Keratinocyte (primary cell): ENCODE measurements around the gene TFDP1. TPM values are rescaled to one million over a fixed set of nuclear protein-coding genes. Genes with fewer than 3 reads are reported as not detected.

Source experiments
- DNase-seq: peaks from one replicate; pipeline ENCODE4 v3.0.0-alpha.2; 2011; ENCODE audit warnings: low read depth, missing footprints, low spot score
- FAIRE-seq: peaks from 2 replicates; lab custom pipeline; 2011; peaks lifted over from hg19 to GRCh38; lab: Jason Lieb, UNC
- H2AFZ ChIP-seq: 2 replicates; pipeline ENCODE4 v1.6.0; 2012; ENCODE audit warnings: low read length, control low read depth, inconsistent platforms; ENCODE audit not compliant: control insufficient read depth
- H3K27ac ChIP-seq: 2 replicates; pipeline ENCODE4 v1.5.1; 2011; ENCODE audit warnings: low read length; ENCODE audit not compliant: control insufficient read depth, insufficient read depth
- H3K27me3 ChIP-seq: 3 replicates; pipeline ENCODE4 v1.6.0; 2011; ENCODE audit warnings: low read length; ENCODE audit not compliant: control insufficient read depth, insufficient read depth; ENCODE audit errors: extremely low read depth
- H3K36me3 ChIP-seq, 2 experiments: 2 replicates in 1 of 2; 3 replicates in 1 of 2; pipeline ENCODE4 v1.5.1; 2011; ENCODE audit warnings: low read length in 2 of 2, mild to moderate bottlenecking in 1 of 2; ENCODE audit not compliant: control insufficient read depth in 2 of 2, insufficient read depth in 2 of 2; ENCODE audit errors: extremely low read depth in 1 of 2
- H3K4me1 ChIP-seq: 3 replicates; pipeline ENCODE4 v1.5.1; 2011; ENCODE audit warnings: low read length; ENCODE audit not compliant: control insufficient read depth, insufficient read depth; ENCODE audit errors: extremely low read depth
- H3K4me2 ChIP-seq: 3 replicates; pipeline ENCODE4 v1.6.0; 2011; ENCODE audit warnings: low read depth, low read length; ENCODE audit not compliant: control insufficient read depth, insufficient read depth; ENCODE audit errors: extremely low read depth
- H3K4me3 ChIP-seq, 3 experiments: fragments of 200-600 bp in 1 of 3; sonication (generic) in 1 of 3; 2 replicates in 2 of 3; 3 replicates in 1 of 3; pipeline ENCODE4 v1.5.1; 2011 to 2016; ENCODE audit warnings: low read length in 3 of 3, mild to moderate bottlenecking in 3 of 3, control low read depth in 2 of 3, inconsistent platforms in 1 of 3, low read depth in 1 of 3, mixed read lengths in 1 of 3, mixed run types in 1 of 3, moderate library complexity in 1 of 3; ENCODE audit not compliant: control insufficient read depth in 2 of 3, insufficient read depth in 2 of 3; ENCODE audit errors: extremely low read depth in 1 of 3
- H3K79me2 ChIP-seq: 2 replicates; pipeline ENCODE4 v1.6.0; 2012; ENCODE audit warnings: low read length; ENCODE audit not compliant: control insufficient read depth, insufficient read depth
- H3K9ac ChIP-seq: 3 replicates; pipeline ENCODE4 v1.6.0; 2011; ENCODE audit warnings: low read length; ENCODE audit not compliant: control insufficient read depth, insufficient read depth; ENCODE audit errors: extremely low read depth
- H3K9me1 ChIP-seq: 3 replicates; pipeline ENCODE4 v1.6.0; 2011; ENCODE audit warnings: low read length; ENCODE audit not compliant: control insufficient read depth, insufficient read depth; ENCODE audit errors: extremely low read depth
- H3K9me3 ChIP-seq: 2 replicates; pipeline ENCODE4 v1.5.1; 2012; ENCODE audit warnings: low read depth, low read length; ENCODE audit not compliant: control insufficient read depth
- H4K20me1 ChIP-seq: 3 replicates; pipeline ENCODE4 v1.6.0; 2011; ENCODE audit warnings: low read length; ENCODE audit not compliant: control insufficient read depth, insufficient read depth; ENCODE audit errors: extremely low read depth
- EZH2 ChIP-seq: IDR thresholded peaks from one replicate; pipeline ENCODE4 v1.6.1; 2012; ENCODE audit warnings: inconsistent platforms, mild to moderate bottlenecking, low read length, moderate library complexity
- dilution Hi-C: fragments of 300-500 bp; cut with MboI; formaldehyde crosslinking; loops from one replicate; pipeline ENCODE4 v1.7.0; 2020; ENCODE audit warnings: low sequenced_read_pairs; ENCODE audit not compliant: extremely low pct_ligation_motif_present
- polyA plus RNA-seq, 5 experiments: library from polyadenylated mRNA; depleted of rRNA in 3 of 5; stranded (reverse) in 3 of 5; stranded (forward) in 1 of 5; unstranded in 1 of 5; fragments of >200 nt; gene quantifications; 1 replicate in 1 of 5; 2 replicates in 3 of 5; 3 replicates in 1 of 5; pipeline versions ENCODE4 v1.2.1 to v1.2.3, GENCODE V29; 2011 to 2012; ENCODE audit warnings: missing spikeins in 2 of 5, low read depth in 1 of 5, low replicate concordance in 1 of 5
- TF ChIP-seq, protein P1 (sequence below), 3 experiments: IDR thresholded peaks in 1 of 3; conservative IDR thresholded peaks in 1 of 3; optimal IDR thresholded peaks in 1 of 3; 2 replicates in 2 of 3; 3 replicates in 1 of 3; pipeline versions ENCODE3 to v1.5.1; 2011; ENCODE audit warnings: low read length in 3 of 3, mild to moderate bottlenecking in 3 of 3, moderate library complexity in 2 of 3, control low read depth in 1 of 3, inconsistent platforms in 1 of 3; ENCODE audit not compliant: insufficient read depth in 2 of 3; ENCODE audit errors: extremely low read depth in 1 of 3

TFDP1 gene
- polyA plus RNA-seq, 1 donor (not counting 4 experiments of a cell fraction or from before 2014, with no cell fraction given), result 105 TPM

DNA sequence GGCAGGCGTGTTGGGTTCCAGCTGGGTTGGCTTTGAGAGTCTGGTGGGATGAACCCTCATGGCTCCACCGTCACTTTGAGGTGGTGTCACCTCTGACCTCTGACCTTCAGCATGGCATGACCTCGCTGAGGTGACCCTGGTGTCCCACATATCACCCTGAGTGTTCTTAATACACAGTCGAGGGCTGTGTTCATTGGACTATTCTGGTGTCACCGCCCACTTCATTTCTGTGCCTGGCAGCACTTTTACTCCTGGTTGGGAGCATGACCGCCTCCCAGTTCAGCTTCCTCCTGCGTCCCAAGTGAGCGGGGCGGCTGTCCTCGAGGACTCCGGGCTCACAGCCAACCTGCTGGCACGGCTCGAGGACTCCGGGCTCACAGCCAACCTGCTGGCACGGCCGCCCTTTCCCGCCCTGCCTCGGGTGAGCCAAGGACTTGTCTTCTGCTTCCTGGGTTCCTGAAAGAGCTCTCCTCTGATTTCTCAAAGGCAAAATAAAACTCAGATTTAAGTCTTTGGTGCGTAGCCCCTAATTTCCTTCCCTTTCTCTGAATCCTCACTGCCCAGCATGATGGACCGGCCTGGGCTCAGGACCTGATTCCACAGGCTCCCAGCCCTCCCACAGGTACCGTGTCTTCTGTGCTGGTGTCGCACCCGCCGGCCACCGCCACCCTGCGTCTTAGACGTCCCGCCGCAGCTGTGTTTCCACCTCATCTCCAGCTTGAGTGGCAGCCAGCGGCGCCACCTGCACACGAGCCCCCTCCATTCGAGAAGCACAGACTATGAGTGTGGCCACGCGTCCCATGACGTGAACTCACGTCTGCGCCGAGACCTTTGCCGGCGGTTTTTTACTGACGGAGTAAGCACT lies 63.0 kb downstream of the TFDP1 start:
- TF ChIP-seq EZH2, result no peak
- TF ChIP-seq, protein P1, sequence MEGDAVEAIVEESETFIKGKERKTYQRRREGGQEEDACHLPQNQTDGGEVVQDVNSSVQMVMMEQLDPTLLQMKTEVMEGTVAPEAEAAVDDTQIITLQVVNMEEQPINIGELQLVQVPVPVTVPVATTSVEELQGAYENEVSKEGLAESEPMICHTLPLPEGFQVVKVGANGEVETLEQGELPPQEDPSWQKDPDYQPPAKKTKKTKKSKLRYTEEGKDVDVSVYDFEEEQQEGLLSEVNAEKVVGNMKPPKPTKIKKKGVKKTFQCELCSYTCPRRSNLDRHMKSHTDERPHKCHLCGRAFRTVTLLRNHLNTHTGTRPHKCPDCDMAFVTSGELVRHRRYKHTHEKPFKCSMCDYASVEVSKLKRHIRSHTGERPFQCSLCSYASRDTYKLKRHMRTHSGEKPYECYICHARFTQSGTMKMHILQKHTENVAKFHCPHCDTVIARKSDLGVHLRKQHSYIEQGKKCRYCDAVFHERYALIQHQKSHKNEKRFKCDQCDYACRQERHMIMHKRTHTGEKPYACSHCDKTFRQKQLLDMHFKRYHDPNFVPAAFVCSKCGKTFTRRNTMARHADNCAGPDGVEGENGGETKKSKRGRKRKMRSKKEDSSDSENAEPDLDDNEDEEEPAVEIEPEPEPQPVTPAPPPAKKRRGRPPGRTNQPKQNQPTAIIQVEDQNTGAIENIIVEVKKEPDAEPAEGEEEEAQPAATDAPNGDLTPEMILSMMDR (optimal IDR thresholded peaks at IDR 0.05 in 1 of 3, IDR thresholded peaks at IDR 0.05 in 1 of 3, conservative IDR thresholded peaks at IDR 0.05 in 1 of 3; ENCODE audit: extremely low read depth in 1 of 3, insufficient read depth in 2 of 3, low read length in 3 of 3), result no peak
- peak overlapping the region; percentile 17 for H3K4me2 ChIP-seq
- H4K20me1 ChIP-seq, result no peaks in the 10 kb centered on the region
- H3K79me2 ChIP-seq, result no peaks in the 10 kb centered on the region
- H3K27ac ChIP-seq, result no peak overlapping the region
- no peak overlapping the region for H3K9ac ChIP-seq
- no peaks in the 10 kb centered on the region for H3K9me1 ChIP-seq
- peaks cover 2% of the 10 kb centered on the region for H3K9me3 ChIP-seq
- dilution Hi-C loops, result no loop called here
- DNase-seq, result no peak
- no peaks in the 10 kb centered on the region for H3K36me3 ChIP-seq
- no peak overlapping the region for H3K4me3 ChIP-seq
- no peak for FAIRE-seq
- peaks cover 5% of the 10 kb centered on the region for H3K27me3 ChIP-seq
- no peak overlapping the region for H2AFZ ChIP-seq
- peaks cover 2% of the 10 kb centered on the region for H3K4me1 ChIP-seq

DNA sequence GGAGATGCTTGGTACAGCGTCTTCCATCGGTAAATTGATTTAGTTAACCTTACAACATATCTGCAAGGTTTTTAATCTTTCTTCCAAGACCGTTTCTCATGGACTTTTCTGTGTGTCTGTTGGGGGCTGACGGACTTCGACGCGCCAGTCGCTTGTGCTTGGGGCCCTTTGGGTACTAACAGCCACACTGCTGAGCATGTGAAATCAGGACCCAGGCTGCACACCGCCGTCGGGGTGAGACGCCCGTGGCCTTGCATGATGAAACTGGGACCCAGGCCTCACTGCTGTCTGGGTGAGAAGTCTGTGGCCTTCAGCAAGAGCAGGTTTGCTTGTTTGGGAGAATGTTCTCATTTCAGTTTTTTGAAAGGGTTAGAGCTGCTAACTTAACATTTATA lies 63.7 kb downstream of the TFDP1 start:
- Histone ChIP-seq H3K9me3 (peaks cover 2% of the 10 kb centered on the region), H3K4me3 (no peak overlapping the region)
- dilution Hi-C loops, result no loop called here

More for the DNA sequence above, 63.7 kb downstream of the TFDP1 start:
- H3K79me2 ChIP-seq, result no peaks in the 10 kb centered on the region
- no peak overlapping the region for H3K4me2 ChIP-seq
- no peak overlapping the region for H3K27ac ChIP-seq
- no peak overlapping the region for H3K9ac ChIP-seq
- DNase-seq (no peak), FAIRE-seq (no peak)
- peaks cover 5% of the 10 kb centered on the region for H3K27me3 ChIP-seq
- H3K36me3 ChIP-seq, result no peaks in the 10 kb centered on the region
- peaks cover 2% of the 10 kb centered on the region for H3K4me1 ChIP-seq
- no peaks in the 10 kb centered on the region for H3K9me1 ChIP-seq
- TF ChIP-seq, protein P1 (optimal IDR thresholded peaks at IDR 0.05 in 1 of 3, IDR thresholded peaks at IDR 0.05 in 1 of 3, conservative IDR thresholded peaks at IDR 0.05 in 1 of 3; ENCODE audit: extremely low read depth in 1 of 3, insufficient read depth in 2 of 3, low read length in 3 of 3), result no peak
- no peak for TF ChIP-seq EZH2
- no peak overlapping the region for H2AFZ ChIP-seq
- no peaks in the 10 kb centered on the region for H4K20me1 ChIP-seq
